Astrocyte of the spinal cord (primary cell): ENCODE results near the gene TRMT11.
"Not testable (repeated sequence)": the region's sequence is repeated elsewhere in the genome, so short reads cannot be mapped to it uniquely, and the experiment has no call there.

Experiments used
- DNase-seq: peaks from one replicate; pipeline ENCODE4 v3.0.0; 2011; ENCODE audit warnings: low read depth, low spot score
- H3K4me3 ChIP-seq: 2 replicates; pipeline ENCODE4 v1.5.1; 2011; ENCODE audit warnings: low read depth, mild to moderate bottlenecking, low read length, moderate library complexity
- in situ Hi-C: cut with HindIII; loops from 2 replicates; pipeline ENCODE4 v1.10.0; 2017; ENCODE audit warnings: low sequenced_read_pairs
- TF ChIP-seq, protein P1 (sequence below): IDR thresholded peaks from 2 replicates; pipeline ENCODE4 v1.5.1; 2012; ENCODE audit warnings: low read depth, mild to moderate bottlenecking, low read length, inconsistent platforms

TRMT11 gene

GRCh38 chr6:126020305-126021050, 34.1 kb downstream of the TRMT11 start:
- H3K4me3 ChIP-seq: no peak overlapping the region
- DNase-seq: peak; percentile 22
- TF ChIP-seq, protein P1, sequence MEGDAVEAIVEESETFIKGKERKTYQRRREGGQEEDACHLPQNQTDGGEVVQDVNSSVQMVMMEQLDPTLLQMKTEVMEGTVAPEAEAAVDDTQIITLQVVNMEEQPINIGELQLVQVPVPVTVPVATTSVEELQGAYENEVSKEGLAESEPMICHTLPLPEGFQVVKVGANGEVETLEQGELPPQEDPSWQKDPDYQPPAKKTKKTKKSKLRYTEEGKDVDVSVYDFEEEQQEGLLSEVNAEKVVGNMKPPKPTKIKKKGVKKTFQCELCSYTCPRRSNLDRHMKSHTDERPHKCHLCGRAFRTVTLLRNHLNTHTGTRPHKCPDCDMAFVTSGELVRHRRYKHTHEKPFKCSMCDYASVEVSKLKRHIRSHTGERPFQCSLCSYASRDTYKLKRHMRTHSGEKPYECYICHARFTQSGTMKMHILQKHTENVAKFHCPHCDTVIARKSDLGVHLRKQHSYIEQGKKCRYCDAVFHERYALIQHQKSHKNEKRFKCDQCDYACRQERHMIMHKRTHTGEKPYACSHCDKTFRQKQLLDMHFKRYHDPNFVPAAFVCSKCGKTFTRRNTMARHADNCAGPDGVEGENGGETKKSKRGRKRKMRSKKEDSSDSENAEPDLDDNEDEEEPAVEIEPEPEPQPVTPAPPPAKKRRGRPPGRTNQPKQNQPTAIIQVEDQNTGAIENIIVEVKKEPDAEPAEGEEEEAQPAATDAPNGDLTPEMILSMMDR: no peak
- in situ Hi-C loops: no loop called here

DNA sequence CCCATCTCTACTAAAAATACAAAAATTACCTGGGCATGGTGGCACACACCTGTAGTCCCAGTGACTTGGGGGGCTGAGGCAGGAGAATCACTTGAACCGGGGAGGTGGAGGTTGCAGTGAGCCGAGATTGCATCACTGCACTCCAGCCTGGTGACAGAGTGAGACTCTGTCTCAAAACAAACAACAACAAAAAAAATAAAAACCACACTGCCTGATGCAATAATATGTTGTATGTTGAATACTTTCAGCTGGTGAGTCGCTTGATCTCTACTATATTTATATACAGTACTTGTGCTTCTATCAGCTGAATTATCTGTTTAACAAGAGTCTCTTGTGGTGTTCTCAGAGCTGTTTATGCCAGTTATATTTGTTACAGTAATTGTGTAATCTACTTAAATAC, 37.1 kb downstream of the TRMT11 start:
- DNase-seq, in situ Hi-C loops, H3K4me3 ChIP-seq: not testable (repeated sequence)

- no peak for DNase-seq
- TF ChIP-seq, protein P1: no peak
- in situ Hi-C loops: no loop called here
- no peak overlapping the region for H3K4me3 ChIP-seq
Measured at GRCh38 chr6:126026001-126026400, 39.7 kb downstream of the TRMT11 start.

GRCh38 chr6:126027601-126028000, 41.3 kb downstream of the TRMT11 start:
- DNase-seq: peak; percentile 10

DNA sequence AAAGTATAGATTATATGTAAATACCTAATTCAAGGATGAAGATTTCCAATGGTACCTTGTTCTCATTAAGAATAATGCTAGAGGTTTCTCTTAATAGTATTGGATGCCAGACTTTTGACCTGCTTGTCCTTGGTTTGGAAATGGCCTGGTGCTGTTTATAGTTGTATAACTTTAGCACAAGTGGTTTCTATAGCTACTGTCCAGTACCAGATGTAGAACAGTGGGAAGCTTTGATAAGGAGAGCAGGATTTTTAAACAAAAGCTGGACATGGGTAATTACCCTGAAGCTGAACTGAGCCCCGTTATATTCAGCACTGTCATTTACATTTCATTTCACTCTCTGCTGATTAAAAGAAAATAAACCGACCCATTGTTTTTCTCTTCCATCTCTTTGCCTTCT, 43.7 kb downstream of the TRMT11 start:
- H3K4me3 ChIP-seq: no peak overlapping the region
- in situ Hi-C loops: no loop called here
- peak; percentile 68 for DNase-seq
- TF ChIP-seq, protein P1: no peak

More at GRCh38 chr6:126027601-126028000, 41.3 kb downstream of the TRMT11 start:
- in situ Hi-C loops: no loop called here
- TF ChIP-seq, protein P1: no peak
- no peak overlapping the region for H3K4me3 ChIP-seq

DNA sequence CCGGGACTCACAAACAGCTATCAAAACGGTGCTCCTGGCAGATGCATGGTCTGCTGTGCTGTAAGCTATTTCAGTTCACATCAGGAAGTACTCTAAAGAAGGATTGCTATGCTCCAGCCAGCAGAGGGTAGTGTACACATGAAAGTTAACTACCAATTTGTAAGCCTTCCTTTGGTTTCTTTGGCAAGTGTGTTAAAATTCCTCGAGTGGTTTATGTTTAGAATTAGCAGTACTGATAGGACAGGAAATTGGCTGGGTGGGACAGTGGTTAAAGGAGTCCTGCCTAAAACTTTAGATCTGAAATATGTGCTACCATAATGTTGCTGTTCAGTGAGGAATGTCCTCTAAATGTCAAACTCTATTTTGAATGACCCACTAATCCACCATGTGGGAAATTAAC, 47.4 kb downstream of the TRMT11 start:
- in situ Hi-C loops: no loop called here
- H3K4me3 ChIP-seq: no peak overlapping the region
- DNase-seq: peak; percentile 92
- TF ChIP-seq, protein P1: peak; percentile 79

- in situ Hi-C loops: no loop called here
- TF ChIP-seq, protein P1: no peak
- DNase-seq: no peak
- H3K4me3 ChIP-seq: no peak overlapping the region
Measured at GRCh38 chr6:126034656-126035055, 48.3 kb downstream of the TRMT11 start.
